ENCODE results near the gene NRSN1.
A peak's percentile ranks its signal among the peaks of the same experiment; 100 is the strongest.

The NRSN1 gene

GRCh38 chr6:24145690-24146131 lies 19.7 kb downstream of the NRSN1 start:
- no peak for DNase-seq

- DNase-seq, result no peak
These were observed 20.9 kb downstream of the NRSN1 start for GRCh38 chr6:24146871-24147270.

GRCh38 chr6:24147511-24148153 lies 21.6 kb downstream of the NRSN1 start:
- no peak for DNase-seq

- no peak for DNase-seq
These were observed 22.1 kb downstream of the NRSN1 start for GRCh38 chr6:24148154-24148570.

GRCh38 chr6:24148684-24149083 lies 22.7 kb downstream of the NRSN1 start:
- DNase-seq, result no peak

- DNase-seq, result no peak
These were observed 23.3 kb downstream of the NRSN1 start for GRCh38 chr6:24149296-24149695.

GRCh38 chr6:24149836-24150235 lies 23.8 kb downstream of the NRSN1 start:
- no peak for DNase-seq

- DNase-seq, result no peak
These were observed 26.0 kb downstream of the NRSN1 start for GRCh38 chr6:24152014-24152413.

GRCh38 chr6:24154121-24154520 lies 28.1 kb downstream of the NRSN1 start:
- no peak for DNase-seq

- no peak for DNase-seq
These were observed 31.9 kb downstream of the NRSN1 start for GRCh38 chr6:24157886-24158285.

GRCh38 chr6:24183584-24183983 lies 57.6 kb downstream of the NRSN1 start:
- DNase-seq, result no peak

- DNase-seq, result no peak
These were observed 60.3 kb downstream of the NRSN1 start for GRCh38 chr6:24186349-24186748.

GRCh38 chr6:24187965-24188577 lies 62.1 kb downstream of the NRSN1 start:
- DNase-seq, result no peak

- no peak for DNase-seq
These were observed 62.6 kb downstream of the NRSN1 start for GRCh38 chr6:24188578-24189080.

- DNase-seq, result no peak
These were observed 65.3 kb downstream of the NRSN1 start for GRCh38 chr6:24191346-24191745.

- DNase-seq, result no peak
These were observed 67.3 kb downstream of the NRSN1 start for GRCh38 chr6:24193364-24193763.

- DNase-seq, result peak; percentile 27
These were observed 69.1 kb downstream of the NRSN1 start for GRCh38 chr6:24194978-24195700.

GRCh38 chr6:24195836-24196597 lies 70.0 kb downstream of the NRSN1 start:
- DNase-seq, result peak; percentile 19

Data from inflammatory macrophage treated with lipopolysaccharide for 4 hours (primary cell).